Stimulated activated CD4-positive, alpha-beta T cell treated with anti-CD3 and anti-CD28 coated beads, Interleukin-1b, Interleukin-23, amount 100 ng/mL, for 4 hours (primary cell): ENCODE measurements around the gene ESYT2.

Experiments
- DNase-seq, 2 donors: peaks; one replicate each; pipeline ENCODE4 v3.0.0-alpha.2; 2020; ENCODE audit warnings: low read depth in 2 of 2

ESYT2 gene

DNA sequence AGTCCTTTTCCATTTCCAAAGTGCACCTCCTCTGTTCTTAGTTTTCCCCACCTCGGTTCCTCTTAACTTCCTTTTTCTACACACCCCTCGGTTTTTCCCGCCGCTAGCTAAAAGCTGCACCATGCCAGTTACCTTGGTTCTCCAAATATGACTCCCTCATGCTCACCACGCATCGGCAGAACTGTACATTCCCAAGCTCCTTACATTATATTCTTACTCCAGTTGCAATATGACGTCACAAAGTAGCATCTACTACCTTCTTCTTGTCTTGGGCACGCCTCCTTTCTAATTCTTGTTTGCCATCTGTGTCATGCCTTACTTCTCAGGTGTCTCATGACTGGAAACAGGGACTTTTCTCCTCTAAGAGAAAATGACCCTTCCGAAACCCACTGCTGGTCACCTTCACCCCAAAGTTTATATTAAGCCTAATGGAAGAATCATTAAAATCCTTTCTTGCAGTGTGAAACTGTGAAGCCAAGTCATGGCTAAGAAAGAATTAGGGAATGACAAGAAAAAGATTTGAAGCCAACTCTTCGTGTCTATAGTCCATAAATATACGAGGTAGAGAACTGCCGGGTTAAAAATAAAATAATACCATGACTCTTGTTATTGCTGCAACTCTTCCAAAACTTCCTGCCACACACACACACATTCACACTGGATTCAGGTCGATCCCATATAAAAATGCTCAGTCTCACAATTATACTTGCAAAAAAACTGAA is 1.7 kb downstream of the ESYT2 start:
- DNase-seq, result no peak

DNA sequence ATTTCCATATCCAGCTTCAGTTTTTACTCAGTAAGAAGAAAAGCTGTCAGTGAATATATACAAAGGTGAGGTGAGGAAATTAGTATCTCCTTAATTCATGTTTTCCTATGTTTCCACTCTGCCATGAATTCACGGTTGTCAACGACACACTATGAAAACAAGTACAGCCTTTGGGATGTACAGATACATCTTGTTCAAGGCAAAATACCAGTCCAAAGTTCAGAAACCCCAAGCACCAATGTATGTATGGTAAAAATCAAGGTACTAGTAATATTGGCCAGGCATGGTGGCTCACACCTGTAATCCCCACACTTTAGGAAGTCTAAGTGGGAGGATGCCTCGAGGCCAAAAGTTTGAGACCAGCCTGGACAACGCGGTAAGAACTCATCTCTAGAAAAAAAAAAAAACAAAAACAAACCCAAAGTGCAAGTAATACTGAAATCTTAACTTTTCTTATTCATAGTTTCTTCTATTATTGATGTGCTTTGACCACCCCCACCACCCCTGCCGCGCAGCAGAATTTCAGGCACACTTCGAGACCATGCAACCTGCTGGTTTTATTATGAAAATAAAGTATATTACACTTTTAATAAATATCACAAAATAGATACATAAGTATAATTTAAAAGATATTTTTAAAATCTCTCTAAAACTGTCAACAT is 3.5 kb downstream of the ESYT2 start:
- no peak for DNase-seq

DNA sequence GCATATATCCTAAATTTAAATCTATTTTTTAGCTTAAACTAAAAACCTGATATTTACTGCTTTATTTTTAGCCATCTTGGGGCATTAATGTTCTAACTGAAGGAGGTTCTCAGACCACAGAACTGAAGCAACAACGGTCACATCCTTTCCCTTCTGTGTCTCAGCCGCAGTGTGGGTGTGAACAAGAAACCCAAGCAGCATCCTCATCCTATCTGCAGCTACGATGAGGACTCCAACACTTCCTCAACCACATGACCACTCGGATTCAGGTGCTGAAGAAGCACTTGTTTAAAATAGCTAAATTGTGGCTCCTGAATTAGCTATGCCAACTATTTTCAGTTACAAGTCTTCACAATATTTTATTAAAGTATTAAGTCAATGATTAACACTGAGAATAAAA is 5.3 kb downstream of the ESYT2 start:
- peak in 1 of 2 donors; percentile 40 for DNase-seq

DNA sequence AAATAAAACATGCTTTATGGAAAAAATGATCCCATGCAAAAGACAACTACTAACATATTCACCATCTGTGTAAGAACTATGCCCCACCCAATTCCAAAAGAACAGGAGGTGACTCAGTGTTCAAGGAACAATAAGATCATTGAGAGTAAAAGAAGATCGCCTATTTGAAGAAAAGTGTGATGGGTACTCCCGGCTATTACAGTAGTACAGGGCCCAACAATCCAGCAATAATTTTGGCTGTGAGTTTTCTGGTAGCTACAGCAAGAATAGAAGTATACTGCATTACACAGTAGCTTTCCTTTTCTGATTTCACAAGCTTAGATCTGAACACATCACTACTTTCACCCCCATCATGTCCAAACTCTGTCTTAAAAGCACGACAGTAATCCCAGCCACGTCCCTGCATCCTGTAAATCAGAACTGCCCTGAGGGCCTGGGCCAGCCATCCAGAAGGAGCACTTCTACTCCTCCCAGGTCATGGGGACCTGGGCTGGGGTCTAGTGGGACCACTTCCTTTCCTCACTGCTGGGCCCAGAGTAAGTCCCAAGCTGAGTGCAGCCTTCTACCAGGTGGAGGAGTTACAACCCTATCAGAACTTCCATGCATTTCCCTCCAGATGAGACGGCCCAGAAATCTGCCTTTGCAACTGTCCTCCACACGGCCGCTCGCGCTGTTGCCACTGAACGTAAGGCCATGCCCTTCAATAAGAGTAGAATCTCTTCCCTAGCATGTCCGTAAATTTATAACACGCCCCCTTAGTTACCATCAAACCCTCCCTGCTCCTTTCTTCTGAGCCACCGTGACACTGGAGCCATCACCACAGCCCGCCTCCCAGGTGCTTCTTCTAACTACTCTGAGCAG is 7.9 kb downstream of the ESYT2 start:
- DNase-seq, result no peak

DNA sequence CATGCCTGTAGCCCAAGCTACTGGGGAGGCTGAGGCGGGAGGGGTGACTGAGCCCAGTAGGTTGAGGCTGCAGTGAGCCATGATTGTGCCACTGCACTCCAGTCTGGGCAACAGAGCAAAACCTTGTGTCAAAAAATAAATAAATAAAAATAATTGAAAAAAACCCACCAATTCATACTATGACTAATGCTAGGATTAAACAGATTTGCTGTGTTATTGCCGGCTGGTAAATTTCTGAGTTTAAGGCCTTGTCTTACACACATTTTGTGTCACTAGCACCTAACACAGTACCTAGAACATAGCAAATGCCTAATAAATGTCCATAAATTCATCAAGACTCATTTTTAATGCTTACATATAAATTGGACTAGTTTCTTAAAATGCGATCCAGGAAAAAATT is 8.7 kb downstream of the ESYT2 start:
- DNase-seq, result no peak

DNA sequence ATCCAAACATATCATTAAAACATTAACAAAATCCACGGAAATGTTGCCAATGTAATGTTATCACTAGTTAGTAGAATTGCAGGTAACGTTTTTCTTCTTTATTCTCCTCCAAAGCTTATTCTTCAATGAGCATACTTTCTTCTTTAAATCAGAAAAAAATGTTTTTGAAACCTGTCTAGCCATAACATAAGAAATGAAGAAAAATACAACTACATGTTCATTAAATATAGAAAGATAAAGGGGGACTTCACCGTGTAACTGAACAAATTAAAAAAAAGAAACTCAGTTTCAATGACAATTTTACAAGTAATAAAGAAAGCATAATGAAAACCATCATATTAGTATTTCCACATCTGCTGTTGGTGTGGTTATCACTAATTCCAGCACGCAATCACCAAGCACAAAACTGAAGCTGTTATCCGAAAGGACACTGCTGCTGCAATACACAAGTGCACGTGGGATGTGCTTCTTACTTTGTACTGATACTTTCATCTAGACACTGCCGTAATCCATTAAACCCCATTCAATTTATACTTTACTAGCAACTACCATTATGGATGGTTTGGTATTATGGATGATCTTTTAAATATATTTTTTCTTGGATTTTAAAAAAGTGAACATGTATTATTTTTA is 9.6 kb downstream of the ESYT2 start:
- no peak for DNase-seq

DNA sequence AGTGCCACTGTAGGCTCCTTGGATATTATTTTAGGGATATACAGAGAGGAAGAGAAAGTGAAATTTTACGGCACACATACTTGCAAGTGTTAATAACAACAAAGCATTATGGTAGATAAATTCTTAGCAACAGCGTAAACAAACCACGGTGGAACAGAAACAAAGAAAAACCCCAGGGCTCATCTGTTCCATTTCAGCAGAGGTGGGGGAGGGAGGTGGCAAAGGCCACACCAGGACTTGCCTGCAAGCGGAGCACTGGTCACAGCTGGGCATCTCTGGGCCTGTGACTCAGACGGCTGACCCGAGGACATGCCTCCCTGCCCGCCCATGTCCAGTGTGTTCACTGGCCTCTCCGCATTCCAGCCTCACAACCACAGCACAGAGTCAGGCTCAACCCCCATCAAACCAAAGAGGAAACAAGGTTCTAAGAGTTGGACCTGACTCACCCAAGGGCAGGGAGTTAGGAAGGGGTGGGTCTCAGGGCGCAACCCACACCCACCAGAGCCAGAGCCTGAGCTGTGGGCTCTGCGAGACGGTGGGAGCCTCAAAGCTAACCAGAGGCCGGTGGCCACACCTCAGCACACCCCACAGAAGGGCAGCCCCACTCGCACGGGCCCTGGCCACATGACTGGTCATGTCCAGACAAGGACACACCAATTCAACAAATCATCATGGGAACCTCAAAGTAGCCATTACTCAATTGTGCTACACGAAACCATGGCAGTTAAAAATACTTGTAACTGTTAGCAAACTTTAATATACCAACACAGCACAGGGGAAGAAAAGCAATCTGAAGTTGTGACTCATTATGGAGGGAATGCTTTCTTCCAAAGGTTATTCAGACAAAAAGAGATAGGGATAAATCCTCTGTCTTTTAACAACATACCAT is 10.7 kb downstream of the ESYT2 start:
- peak; percentile 33 to 52 for DNase-seq

DNA sequence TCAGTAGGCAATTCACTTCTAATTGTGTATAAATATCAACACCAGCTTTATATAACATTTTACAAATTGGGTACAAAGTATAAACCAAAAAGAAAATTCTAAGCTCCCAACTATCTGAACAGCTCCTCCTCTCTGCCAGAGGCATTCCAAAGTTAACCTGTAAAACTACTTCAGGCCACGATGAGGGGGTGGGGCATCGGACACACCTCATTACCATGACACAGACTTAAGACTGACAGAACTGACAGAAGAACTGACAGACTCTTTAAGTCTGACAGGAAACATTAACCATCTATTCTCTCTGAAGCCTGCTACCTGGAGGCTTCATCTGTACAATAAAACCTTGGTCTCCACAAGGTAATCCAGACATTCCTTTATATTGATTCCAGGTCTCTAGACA is 12.3 kb downstream of the ESYT2 start:
- no peak for DNase-seq

DNA sequence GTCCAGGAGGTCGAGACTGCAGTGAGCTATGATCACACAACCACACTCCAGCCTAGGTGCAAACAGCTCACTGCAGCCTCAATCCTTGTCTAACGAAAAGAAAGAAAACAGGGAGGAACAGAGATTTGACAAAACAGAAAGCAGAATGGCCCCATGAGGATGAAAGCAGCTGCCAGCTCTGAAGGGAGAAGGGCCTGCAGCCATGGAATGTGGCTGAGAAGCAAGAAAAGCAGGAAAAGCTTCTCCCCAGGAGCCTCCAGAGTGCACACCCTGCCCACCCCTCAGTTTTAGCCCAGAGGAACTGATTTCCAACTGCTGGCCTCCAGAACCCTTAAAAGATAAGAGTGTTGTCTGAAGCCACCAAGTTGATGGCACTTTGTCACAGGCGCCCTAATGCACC is 13.0 kb downstream of the ESYT2 start:
- no peak for DNase-seq

DNA sequence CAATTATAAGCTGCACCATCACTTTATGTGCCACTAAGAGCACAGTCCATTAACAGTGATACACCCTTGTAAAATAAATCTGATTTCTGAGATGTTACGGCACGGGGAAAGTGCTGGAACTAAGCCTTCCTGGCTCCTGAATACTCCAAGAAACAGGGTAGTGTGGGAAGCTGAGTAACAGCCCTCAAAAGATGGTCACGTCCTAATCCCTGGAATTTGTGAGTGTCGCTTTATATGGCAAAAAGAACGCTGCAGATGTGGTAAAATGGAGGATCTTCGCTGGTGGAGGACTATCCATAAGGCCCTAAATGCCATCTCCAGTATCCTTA is 13.5 kb downstream of the ESYT2 start:
- DNase-seq, result no peak

DNA sequence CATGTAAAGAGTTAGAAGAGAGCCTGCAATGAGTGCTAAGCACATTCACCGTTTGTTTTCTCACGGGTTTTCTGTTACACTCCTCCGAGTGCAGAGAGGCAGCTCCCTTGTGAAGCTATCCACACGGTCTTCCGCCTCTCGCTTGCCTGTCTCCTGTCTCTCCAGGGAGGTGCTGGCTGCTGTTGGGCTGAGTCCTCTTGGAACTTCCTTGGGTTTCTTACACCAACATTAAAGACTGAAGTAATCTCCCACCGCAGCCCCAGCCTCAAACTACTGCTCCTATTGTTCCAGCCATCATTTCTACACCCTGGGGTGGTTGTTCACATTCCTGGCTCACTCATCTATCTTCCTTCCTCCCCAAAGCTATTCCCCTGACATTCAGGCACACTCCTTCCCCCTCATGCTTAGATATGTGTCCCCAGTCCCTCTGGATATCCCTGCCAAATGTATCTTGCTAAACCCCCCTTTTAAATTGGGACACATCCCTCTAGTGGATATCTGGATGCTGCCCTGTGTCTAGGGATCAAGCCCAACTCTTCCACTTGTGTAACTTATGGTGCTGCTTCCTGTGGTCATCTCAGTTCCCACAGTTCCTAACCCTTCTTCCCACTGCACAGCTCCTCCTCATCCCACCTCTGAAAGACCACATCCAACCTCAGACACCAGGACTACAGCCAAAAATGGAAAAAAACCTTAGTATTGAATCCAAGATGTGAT is 14.1 kb downstream of the ESYT2 start:
- no peak for DNase-seq

DNA sequence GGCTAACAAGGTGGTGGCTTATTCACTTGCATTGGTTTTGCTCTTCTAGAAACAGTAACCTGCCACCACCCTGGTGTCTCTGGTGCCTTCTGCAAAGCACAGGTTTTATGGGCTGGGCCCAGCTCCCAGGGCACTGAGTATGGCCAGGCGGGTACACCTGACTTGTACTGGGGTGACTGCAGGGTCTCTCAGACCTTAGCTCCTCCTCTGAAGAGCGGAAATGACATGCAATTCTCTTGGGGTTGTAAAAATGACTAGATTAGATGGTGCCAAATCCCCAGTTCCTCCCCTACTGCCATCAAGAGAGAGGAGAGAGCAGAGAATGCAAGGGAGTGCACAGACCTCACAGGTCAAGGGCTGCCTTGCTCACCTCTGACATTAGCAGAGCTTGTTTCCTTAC is 14.7 kb downstream of the ESYT2 start:
- DNase-seq, result no peak

DNA sequence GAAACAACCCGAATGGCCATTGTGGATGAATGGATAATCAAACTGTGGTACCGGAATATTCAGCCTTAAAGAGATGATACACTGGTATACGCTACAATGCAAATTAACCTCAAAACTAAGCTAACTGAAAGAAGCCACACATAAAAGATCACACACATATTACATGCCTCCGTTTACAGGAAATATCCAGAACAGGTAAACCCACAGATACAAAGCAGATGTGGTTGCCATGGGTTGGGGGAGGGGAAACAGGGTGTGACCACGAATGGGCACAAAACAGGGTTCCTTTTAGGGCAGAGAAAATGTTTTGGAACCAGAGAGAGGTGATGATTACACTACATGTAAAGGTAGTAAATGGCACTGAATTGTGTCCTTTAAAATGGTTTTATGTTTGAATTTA is 16.6 kb downstream of the ESYT2 start:
- DNase-seq, result peak in 1 of 2 donors; percentile 34

DNA sequence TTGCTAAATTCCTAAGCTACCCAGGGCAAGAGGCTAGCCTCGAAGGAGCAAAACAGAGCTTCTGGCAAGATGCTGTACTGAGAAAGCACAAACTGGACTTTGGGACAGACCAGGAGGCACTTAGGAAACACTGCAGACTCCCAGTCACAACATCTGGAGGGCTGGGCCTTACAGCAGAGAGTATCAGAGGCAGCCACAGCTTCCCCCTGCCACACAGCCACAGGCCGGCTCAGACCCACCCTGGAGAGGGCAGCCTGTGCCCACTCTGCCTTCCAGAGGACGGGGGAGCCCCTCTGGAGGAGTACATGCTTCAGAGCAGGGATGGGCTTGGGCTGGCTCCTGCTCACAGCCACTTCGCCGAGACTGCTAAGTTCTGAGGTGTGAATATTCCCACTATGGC is 17.4 kb downstream of the ESYT2 start:
- DNase-seq, result no peak

DNA sequence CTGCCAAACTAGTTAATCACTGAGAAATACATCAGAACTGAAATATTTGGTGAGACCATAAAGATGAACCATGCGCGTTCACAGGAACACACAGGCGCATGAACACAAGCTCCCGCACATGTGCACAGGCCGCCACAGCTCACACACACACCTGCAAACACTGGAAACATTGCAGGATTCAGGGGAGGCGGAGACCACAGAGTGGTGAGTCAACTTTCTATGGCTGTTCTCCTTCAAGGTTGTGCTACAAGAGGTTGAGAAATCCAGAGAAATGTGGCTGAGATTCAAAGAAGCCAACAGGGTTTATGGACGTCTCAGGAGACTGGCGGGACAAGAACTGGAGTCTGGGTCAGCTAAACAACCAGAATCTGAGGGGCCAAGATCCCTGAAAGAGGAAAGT is 17.8 kb downstream of the ESYT2 start:
- peak; percentile 35 to 47 for DNase-seq

DNA sequence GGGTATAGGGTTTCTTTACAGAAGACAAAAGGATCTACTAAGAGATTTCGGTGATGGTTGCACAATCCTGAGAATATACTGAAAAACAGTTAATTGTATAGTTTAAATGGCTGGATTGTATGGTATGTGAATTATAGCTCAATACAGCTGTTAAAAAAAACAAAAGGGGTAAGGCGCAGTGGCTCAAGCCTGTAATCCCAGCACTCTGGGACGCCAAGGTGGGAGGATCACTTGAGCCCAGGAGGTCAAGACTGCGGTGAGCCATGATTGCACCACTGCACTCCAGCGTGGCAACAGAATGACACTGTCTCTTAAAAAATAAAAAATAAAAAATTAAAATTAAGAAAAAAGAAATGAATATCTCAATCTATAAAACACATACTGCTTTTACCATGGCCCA is 18.5 kb downstream of the ESYT2 start:
- DNase-seq, result no peak

DNA sequence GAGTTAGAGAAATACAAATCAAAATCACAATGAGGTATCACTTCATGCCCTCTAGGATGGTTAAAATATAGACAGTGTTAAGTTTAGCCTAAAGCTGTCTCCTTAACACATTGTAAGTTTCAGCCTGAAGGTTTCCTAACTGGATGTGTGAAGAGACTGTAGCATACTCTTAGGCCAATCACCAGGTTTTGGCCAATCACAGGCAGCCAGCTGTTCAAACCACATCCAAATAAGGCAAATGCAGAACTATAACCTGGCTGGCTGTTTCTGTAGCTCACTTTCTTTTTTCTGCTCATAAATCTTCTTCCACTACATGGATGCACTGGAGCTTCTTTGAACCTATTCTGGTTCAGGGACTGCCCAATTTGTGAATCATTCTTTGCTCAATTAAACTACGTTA is 19.7 kb downstream of the ESYT2 start:
- no peak for DNase-seq

DNA sequence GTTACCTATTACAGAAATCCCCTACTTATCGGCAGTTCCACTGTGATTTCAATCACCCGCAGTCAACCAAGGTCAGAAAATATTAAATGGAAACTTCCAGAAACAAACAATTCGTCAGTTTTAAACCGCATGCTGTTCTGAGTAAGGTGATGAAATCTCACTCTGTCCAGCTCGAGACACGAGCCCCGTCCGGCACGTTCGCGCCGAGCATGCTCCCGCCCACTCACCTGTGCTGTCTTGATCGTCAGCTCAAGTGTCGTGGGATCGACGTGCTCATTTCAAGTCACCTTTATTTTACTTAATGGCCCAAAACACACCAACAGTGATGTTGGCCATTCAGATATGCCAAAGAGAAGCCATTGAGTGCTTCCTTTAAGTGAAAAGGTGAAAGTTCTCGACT is 21.2 kb downstream of the ESYT2 start:
- DNase-seq, result no peak

DNA sequence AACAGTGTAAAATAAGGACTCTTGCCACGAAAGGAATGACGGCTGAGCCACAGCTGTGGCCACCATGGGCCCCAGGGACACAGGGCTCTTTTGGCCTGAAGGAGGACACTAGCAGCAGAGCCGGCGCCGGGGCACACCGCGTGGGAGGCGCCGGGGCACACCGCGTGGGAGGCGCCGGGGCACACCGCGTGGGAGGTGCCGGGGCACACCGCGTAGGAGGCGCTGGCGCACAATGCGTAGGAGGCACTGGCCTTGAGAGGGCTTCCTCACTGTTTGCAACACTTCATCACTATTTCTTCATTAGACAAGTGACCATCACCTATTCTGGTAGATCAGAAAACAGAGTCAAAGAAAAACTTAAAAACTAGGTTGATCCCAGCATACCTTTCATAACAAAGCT is 23.4 kb downstream of the ESYT2 start:
- DNase-seq, result no peak

DNA sequence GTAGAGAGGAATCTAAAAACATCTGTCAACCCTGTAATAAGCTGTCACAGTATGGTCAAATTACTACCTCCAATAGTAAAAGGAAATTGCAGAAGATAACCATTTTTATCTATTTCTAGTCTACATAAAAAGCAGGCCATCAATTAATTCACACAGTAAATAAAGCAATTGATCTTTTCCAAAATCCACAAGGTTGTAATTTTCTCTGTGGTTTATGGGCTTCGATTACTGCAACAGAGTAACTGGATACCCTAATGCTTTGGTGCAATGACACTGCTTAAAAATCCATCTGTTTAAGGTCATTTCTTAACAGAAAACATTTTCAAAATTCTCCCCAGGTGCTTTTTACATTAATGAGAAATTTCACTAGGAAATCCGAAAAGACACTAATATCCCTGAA is 23.9 kb downstream of the ESYT2 start:
- DNase-seq, result no peak

DNA sequence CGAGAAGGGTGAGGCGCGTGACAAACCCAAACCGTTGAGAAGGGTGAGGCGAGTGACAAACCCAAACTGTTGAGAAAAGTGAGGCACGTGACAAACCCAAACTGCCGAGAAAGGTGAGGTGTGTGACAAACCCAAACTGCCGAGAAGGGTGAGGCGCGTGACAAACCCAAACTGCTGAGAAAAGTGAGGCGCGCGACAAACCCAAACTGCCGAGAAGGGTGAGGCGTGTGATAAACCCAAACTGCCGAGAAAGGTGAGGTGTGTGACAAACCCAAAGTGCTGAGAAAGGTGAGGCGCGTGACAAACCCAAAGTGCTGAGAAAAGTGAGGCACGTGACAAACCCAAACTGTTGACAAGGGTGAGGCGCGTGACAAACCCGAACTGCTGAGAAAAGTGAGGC is 25.0 kb downstream of the ESYT2 start:
- DNase-seq, result no peak
